SU-DHL-6 (cell line): ENCODE results near the gene NPSR1.
"Not testable (repeated sequence)": the region's sequence is repeated elsewhere in the genome, so short reads cannot be mapped to it uniquely, and the experiment has no call there.

Experiments
- EZH2phosphoT487 ChIP-seq: fragments of 200-600 bp; sonication (generic), shearing (Covaris generic); conservative IDR thresholded peaks from 2 replicates; pipeline ENCODE4 v1.6.1; 2018; ENCODE audit warnings: mild to moderate bottlenecking, antibody characterized with exemption, low read length, moderate library complexity, mixed read lengths
- TF ChIP-seq, protein P1 (sequence below): fragments of 200-600 bp; sonication (generic); IDR thresholded peaks from one replicate; pipeline ENCODE4 v1.5.1; 2017; ENCODE audit warnings: antibody characterized with exemption, mild to moderate bottlenecking, low read length, moderate library complexity; ENCODE audit not compliant: insufficient read depth, poor library complexity, severe bottlenecking

DNA sequence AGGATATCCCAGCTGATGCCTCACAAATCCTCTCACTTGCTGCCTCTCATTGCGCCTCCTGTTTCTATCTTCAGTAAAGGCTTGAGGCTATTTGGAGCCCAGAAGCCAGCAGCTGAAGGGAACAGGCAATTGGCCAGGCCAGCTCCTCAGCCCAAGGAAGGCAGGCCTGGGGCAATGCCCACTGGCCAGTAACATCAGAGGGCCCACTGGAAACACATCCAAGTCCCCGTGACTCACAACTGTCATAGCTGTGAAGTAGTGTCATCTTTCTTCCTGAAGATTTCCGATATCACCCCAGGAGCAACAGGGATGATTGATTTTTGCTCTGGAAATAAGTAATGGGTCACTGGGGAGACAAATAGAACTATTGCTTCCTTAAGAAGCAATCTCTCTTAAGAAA is 209.3 kb downstream of the NPSR1 start:
- TF ChIP-seq, protein P1, sequence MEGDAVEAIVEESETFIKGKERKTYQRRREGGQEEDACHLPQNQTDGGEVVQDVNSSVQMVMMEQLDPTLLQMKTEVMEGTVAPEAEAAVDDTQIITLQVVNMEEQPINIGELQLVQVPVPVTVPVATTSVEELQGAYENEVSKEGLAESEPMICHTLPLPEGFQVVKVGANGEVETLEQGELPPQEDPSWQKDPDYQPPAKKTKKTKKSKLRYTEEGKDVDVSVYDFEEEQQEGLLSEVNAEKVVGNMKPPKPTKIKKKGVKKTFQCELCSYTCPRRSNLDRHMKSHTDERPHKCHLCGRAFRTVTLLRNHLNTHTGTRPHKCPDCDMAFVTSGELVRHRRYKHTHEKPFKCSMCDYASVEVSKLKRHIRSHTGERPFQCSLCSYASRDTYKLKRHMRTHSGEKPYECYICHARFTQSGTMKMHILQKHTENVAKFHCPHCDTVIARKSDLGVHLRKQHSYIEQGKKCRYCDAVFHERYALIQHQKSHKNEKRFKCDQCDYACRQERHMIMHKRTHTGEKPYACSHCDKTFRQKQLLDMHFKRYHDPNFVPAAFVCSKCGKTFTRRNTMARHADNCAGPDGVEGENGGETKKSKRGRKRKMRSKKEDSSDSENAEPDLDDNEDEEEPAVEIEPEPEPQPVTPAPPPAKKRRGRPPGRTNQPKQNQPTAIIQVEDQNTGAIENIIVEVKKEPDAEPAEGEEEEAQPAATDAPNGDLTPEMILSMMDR = not testable (repeated sequence)
- TF ChIP-seq EZH2phosphoT487 = not testable (repeated sequence)
